LNCAP (cell line): Measurements from ENCODE around the gene GAB2.

Experiments used
- TF ChIP-seq, protein P1 (sequence below): fragments of 450-650 bp; IDR thresholded peaks from 2 replicates; pipeline ENCODE4 v1.5.1; 2017; ENCODE audit warnings: mild to moderate bottlenecking

The GAB2 gene, protein sequence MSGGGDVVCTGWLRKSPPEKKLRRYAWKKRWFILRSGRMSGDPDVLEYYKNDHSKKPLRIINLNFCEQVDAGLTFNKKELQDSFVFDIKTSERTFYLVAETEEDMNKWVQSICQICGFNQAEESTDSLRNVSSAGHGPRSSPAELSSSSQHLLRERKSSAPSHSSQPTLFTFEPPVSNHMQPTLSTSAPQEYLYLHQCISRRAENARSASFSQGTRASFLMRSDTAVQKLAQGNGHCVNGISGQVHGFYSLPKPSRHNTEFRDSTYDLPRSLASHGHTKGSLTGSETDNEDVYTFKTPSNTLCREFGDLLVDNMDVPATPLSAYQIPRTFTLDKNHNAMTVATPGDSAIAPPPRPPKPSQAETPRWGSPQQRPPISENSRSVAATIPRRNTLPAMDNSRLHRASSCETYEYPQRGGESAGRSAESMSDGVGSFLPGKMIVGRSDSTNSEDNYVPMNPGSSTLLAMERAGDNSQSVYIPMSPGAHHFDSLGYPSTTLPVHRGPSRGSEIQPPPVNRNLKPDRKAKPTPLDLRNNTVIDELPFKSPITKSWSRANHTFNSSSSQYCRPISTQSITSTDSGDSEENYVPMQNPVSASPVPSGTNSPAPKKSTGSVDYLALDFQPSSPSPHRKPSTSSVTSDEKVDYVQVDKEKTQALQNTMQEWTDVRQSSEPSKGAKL

DNA sequence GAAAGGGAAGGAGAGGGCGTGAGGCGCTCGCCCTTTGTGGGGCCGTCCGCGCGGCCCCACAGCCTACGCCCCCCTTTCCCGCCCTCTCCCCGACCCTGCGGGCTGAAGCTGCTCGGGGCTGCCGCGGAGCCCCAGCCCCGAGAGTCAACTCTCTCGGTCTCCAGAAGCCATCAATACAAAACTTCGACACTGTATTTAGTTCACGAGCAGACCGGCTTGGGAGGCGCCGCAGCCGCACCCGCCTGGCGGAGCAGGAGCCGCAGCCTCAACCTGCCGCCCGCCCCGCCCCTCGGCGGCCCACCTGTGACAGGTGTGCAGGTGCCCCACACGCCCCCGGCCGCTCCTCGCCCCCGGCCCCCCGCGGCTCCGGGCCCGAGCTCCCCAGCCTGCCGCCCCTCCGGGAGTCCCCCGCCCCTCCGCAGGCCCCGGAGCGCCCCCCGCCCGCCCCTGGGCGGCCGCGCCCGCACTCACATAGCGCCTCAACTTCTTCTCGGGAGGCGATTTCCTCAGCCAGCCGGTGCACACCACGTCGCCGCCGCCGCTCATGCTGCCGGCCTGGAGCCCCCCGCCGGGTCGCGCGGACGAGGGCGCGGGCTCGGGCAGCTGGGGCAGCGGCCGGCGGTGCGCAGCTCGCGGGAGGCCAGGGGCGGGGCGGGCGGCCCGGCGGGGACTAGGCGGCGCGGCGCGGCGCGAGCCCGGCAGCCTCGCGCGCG, at the start of gene GAB2:
TSS of gene GAB2 (minus strand) at position 646 of the 713 bp plus-strand sequence. CDS start at position 546, 100 bp downstream.
- TF ChIP-seq, protein P1, sequence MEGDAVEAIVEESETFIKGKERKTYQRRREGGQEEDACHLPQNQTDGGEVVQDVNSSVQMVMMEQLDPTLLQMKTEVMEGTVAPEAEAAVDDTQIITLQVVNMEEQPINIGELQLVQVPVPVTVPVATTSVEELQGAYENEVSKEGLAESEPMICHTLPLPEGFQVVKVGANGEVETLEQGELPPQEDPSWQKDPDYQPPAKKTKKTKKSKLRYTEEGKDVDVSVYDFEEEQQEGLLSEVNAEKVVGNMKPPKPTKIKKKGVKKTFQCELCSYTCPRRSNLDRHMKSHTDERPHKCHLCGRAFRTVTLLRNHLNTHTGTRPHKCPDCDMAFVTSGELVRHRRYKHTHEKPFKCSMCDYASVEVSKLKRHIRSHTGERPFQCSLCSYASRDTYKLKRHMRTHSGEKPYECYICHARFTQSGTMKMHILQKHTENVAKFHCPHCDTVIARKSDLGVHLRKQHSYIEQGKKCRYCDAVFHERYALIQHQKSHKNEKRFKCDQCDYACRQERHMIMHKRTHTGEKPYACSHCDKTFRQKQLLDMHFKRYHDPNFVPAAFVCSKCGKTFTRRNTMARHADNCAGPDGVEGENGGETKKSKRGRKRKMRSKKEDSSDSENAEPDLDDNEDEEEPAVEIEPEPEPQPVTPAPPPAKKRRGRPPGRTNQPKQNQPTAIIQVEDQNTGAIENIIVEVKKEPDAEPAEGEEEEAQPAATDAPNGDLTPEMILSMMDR, result no peak

DNA sequence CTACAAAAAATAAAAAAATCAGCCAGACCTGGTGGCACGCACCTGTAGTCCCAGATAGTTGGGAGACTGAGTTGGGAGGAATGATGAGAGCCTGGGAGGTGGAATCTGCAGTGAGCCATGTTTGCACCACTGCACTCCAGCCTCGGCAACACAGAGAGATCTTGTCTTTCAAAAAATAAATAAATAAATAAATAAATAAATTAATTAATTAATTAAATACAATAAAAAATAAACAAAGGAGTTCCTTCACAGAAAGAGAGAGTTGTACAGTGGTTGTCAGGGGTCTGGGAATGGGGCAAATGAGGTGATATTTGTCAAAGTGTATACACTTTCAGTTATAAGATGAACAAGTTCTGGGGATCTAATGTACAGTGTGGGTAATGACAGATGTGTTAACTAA, 49.8 kb upstream of the GAB2 start:
- TF ChIP-seq, protein P1, result no peak

DNA sequence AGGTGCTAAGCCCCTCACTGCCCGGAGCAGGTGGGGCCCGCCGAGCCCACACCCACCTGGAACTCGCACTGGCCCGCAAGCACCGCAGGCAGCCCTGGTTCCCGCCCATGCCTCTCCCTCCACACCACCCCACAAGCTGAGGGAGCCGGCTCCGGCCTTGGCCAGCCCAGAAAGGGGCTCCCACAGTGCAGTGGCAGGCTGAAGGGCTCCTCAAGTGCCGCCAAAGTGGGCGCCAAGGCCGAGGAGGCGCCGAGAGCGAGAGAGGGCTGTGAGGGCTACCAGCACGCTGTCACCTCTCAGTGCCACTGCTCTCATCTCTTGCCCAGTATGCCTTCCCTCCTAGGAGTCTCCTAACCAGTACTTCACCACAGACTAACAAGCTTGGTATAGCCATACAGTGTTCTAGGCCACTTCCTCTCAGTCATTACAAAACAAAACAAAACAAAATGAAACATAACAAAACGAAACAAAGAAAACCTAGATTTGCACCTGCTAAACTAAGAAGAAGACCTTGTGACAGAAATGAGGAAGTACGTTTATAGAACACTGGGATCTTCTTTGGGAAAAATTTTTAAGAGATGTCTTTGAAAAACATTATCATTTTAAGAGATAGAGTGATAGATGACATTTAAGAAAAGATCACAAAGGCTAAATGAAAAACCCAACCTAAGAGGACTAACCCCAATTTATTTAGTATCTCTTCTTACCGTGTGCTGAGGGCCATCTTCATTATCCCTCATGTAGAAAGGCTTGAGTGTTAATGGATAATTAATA, 47.7 kb upstream of the GAB2 start:
- TF ChIP-seq, protein P1, result no peak

DNA sequence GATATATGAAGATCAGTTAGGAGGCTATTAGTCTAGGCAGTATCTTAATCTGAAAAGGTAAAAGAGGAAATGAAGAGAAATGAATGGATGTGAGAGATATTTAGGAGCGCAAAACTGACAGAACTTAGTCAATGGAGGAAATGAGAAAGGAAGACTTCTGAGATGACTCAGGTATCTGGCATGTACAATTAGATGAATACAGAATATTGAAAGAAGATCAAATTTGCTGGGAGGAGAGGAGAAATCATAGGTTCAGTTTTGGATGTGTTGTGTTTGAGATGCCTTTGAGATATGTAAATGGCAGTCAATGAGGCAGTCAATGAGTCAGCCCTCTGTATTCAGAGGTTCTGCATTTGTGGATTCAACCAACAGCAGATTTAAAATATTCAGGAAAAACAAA, 42.9 kb upstream of the GAB2 start:
- TF ChIP-seq, protein P1, result no peak

DNA sequence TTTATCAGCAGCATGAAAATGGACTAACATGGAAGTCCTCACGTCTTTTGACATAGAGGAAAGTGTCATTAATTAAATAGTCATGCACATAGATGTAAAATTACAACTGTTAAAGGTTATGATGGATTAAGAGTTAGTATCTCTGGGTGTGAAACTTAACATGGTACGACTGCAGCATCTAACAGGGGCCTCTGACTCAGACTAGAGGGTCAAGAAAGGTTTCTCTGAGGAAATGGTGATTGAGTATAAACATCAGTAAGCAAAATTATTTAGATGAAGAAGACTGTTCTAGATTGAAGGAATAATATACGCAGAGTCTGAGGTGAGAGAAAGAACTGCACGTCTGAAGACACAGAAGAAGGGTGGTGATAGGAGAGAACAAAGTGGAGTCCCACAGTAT, 42.1 kb upstream of the GAB2 start:
- TF ChIP-seq, protein P1, result no peak

DNA sequence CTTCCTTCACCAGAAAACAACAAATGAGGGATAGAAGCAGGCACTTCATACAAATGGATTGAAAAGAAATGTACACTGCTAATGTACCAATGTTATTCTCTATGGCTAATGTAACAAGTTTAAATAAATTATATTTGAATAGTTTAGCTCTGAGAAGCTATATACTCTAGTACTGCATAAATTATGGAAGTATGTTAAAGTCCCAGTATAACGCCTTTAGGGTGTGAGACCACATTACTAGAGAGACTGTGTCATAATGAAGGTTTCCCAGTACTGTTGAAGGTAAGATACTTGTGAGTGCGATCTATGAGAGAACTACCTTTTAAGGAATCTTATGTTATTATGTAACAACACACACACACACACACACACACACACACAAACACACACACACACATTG, 39.8 kb upstream of the GAB2 start:
- TF ChIP-seq, protein P1, result no peak
